HG02678 (cell line): Measurements from ENCODE around the gene TJP1.
A peak's percentile ranks its signal among the peaks of the same experiment; 100 is the strongest.
"Not testable (repeated sequence)": the region's sequence is repeated elsewhere in the genome, so short reads cannot be mapped to it uniquely, and the experiment has no call there.

ENCODE experiments used
- ATAC-seq: cut with Tn5 transposase; IDR thresholded peaks from one replicate; pipeline ENCODE4 v1.9.1; 2021; ENCODE audit warnings: mild to moderate bottlenecking, moderate library complexity; ENCODE audit not compliant: unreplicated experiment

Gene TJP1

GRCh38 chr15:29670266-29670665, 152.0 kb downstream of the TJP1 start:
- no peak for ATAC-seq

GRCh38 chr15:29669823-29670222, 152.4 kb downstream of the TJP1 start:
- no peak for ATAC-seq

- peak; percentile 42 for ATAC-seq
These were observed 154.1 kb downstream of the TJP1 start for GRCh38 chr15:29668120-29668602.

- ATAC-seq = no peak
These were observed 156.0 kb downstream of the TJP1 start for GRCh38 chr15:29666241-29666640.

GRCh38 chr15:29665444-29666003, 156.7 kb downstream of the TJP1 start:
- no peak for ATAC-seq

- no peak for ATAC-seq
These were observed 157.9 kb downstream of the TJP1 start for GRCh38 chr15:29664406-29664805.

- ATAC-seq = not testable (repeated sequence)
These were observed 164.8 kb downstream of the TJP1 start for GRCh38 chr15:29657476-29657817.

- no peak for ATAC-seq
These were observed 165.4 kb downstream of the TJP1 start for GRCh38 chr15:29656636-29657475.

- ATAC-seq = no peak
These were observed 169.7 kb downstream of the TJP1 start for GRCh38 chr15:29652595-29652994.

- ATAC-seq = no peak
These were observed 170.6 kb downstream of the TJP1 start for GRCh38 chr15:29651476-29652233.
